TTC549 (cell line): ENCODE results near the gene MEGF9.

Source experiments
- FAIRE-seq: peaks from 2 replicates; lab custom pipeline; 2012; peaks lifted over from hg19 to GRCh38; lab: Jason Lieb, UNC

The MEGF9 gene

DNA sequence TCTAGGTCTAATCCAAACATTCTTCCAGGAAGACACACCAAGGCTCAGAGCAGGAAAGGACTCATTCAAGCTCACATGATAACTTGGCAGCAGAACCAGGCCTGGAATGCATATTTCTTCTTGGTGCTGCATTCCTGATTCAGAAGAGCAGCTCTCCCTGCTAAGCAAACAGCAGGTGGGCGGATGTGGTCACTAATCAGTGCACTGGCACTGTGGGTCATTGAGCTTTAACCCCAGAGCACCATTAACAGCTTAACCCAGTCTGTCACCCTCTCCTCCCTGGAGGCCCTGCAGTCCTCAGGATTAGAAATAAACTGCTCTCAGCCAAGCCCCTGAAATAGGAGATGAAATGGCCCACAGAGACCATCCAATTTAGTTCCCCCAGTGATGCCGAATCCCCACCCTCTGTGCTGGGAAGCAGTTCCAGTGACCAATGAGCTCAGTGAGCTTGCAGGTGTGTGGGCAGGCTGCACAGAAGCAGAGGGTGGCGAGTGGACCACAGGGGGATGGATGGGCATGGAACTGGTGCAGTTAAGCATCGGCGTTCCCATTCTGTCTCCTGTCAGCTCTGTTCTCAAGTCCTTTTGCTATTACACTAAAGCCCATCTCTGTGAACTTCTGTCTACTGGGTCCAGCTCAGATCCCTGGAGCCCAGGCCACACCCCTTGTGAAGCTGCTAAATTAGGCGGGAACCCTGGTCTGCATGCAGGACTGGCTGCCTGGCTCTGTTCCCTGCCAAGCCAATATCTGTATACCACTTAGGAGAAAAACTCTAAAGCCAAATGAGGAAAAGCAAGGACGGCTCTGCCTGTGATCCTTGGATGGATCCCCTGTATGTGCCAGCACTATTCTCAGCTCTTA is 16.6 kb upstream of the MEGF9 start:
- FAIRE-seq, result no peak

DNA sequence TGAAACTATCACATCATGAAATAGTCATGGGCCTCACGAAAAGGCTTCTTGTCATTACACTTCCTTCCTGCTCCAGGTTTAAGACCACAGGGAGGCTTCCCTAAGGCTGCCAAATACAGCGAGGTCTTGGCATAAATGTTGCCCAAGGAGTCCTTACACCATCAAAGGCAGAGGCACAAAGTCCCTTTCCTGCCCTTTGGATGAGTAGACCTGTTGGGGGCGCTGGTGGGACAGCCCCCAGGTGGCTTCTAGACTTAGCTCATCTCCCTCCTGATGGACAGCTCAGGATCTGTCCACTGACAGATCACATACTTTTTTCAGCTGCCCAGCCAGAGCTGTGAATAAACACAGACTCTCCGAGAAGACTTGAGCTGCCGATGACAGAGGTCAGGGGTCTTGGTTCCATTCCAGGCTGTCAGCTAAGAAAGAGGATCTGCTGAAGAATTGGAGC is 15.5 kb upstream of the MEGF9 start:
- FAIRE-seq, result no peak

DNA sequence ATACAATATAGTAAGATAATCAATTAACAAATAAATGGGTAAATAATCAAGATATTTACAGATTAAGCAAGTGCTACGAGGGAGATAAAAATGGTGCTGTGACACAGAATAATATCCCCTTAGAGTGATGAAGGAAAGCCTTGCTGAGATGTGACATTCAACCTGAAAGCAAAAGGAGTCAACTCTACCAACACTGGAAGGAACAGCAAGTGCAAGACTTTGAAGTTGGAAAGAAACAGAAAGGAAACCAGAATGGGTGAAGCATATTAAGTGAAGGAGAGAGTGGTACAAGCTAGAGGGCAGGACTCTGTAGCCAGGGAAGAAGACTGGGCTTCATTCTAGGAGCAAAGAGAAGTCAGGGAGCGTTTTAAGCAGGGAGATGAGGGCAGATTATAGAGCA is 12.2 kb upstream of the MEGF9 start:
- FAIRE-seq, result no peak

DNA sequence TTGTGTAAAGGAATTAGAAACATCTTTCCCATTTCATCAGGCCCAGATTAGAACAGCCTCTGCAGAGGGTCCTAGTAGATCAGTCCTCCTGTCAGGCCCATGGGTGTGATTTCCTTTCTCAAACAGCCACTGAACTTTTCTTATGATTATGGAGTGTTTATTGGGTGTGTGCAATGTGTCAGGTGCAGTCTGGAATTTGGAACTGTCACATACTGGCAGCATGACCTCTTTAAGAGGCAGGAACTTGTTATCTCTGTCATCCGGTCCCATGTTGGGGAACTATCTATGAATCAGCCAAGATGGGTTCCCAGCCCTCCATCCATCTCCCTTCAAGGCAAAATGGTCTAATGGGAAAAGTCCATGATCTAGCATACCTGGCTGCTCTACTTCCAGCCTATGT is 11.6 kb upstream of the MEGF9 start:
- FAIRE-seq, result no peak

DNA sequence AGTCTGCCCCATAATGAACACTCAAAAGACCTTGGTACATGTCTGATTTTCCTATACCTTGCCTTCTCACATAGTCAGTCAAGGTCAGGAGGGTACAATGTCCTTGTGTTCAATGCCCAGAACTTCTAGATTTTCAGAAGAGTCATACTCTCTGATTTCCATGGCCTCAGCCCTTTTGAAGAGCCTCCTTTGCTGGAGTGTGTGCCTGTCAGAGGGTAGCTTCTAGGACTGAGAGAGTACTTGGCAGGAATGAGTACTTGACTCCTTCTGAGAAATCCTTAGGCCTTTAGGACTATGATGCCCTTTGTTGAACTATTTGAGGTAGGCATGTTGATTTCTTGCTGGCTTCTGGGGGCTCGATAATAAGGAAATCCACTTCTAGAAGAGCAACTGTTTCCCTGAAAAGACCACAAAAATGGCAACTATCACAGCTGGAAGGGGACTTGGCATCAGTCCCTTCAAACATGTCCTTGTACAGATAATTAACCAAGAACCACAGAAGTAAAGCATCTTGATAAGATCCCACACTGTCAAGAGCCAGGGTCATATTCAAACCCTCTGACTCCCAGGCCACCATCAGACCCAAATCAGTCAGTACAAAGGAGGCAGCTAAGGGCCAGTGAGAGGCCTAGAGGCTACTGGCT is 10.6 kb upstream of the MEGF9 start:
- FAIRE-seq, result no peak

DNA sequence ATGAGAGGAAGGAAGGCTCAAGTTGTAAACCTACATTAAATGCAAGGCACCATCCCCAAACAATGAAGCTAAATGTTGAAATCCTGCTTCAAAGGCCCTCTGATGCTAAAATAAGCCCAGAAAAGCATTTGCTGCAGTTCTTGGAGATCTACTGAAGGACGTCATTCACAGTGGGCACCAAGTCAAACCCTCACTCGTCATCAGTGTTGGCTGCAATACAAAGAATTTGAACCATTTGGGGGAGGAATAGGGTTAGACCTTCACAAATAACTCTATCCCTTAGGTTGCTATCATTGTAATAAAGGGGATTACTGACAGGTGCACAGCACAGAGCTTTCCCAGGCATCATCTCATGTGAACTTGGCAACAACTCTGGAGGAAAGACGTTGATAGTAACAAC is 9.3 kb upstream of the MEGF9 start:
- FAIRE-seq, result no peak

DNA sequence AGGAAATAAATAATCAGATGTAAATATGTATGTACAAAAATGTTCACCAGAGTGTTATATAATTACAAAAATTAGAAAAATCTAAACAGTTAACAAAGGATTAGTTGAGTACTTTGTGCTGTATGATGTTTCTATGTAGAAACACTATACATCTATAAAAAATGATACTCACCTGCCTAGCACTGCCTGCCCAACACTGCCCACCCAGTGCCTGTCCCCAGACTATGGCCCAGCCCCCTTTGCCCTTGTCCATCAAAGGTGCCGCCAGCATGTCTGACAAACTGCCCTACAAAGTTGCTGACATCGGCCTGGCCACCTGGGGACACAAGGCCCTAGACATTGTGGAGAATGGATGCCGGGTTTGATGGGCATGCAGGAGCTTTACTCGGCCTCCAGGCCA is 6.1 kb upstream of the MEGF9 start:
- no peak for FAIRE-seq

DNA sequence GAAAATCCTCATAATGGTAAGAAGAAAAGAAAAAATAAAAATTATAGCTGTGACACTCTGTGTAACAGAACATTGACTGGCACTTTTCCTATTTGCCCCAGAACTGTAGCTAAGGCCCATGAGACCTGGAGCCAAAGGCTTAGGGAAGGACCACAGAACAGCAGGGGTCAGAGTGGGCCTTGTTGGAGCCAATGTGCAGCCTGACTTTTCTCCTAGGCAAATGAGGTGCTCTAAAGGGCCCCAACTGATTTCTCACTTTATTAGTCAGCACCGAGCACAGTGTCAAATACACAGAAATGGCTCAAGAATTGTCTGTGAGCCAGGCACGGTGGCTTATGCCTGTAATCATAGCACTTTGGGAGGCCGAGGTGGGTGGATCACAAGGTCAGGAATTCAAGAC is 4.0 kb upstream of the MEGF9 start:
- no peak for FAIRE-seq

DNA sequence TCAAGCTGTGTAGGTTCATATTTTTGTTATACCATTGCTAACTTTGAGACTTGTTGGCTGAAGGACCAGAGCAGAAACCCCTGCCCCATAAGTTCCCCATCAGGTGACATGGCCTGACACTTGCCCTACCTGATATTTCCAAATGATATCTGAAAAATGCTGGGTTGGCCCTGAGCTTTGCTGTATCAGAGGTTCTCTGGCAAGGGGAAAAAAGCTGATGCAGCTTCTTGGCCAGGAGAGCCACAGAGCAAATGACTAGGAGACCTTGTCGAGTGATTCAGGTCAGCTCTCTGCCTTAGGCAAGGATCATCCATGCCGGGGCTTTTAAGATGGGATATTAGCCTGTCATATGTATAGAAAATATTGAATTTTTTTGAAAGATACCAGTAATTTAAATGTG is 2.9 kb upstream of the MEGF9 start:
- no peak for FAIRE-seq

DNA sequence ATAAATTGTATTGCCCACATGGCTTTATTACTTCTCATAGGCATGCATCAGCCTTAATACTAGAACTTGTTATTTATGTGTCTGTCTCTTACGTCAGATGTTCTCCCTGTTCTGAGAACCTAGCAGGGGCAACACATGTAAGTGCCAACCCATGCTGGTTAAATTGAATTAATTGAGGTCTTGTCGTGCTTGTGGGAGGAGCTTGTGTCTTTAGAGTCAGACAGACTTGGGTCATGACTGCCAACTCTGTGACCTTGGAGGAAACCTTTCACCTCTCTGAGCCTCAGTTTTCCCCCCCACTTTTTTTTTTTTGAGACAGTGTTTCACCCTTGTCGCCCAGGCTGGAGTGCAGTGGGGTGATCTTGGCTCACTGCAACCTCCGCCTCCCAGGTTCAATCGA is 2.2 kb upstream of the MEGF9 start:
- no peak for FAIRE-seq

DNA sequence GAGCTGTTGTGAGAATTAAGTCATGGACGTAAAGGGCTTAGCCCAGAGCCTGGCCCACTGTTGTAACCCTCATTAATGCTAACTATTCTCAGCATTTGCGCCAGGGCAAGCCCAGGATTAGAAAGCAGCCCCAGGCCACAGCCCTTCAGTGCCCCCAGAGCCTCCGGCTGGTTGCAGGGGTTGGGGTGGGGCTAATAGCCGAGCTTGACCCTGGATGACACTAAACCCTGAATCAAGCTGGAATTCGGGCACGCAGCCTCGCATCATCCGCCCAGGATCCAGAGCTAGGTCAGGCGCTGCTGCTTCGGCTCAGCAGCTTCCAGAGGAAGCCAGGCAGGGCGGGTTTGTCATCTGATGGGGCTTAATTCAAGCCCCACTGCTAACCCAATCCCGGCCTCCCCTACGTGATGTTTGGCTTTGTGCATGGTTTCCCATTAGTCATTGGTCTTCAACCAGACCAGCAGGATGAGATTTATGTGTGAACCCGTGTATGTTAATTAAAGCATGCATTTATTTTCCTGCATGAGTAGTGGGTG is 1.2 kb upstream of the MEGF9 start:
- FAIRE-seq, result no peak

DNA sequence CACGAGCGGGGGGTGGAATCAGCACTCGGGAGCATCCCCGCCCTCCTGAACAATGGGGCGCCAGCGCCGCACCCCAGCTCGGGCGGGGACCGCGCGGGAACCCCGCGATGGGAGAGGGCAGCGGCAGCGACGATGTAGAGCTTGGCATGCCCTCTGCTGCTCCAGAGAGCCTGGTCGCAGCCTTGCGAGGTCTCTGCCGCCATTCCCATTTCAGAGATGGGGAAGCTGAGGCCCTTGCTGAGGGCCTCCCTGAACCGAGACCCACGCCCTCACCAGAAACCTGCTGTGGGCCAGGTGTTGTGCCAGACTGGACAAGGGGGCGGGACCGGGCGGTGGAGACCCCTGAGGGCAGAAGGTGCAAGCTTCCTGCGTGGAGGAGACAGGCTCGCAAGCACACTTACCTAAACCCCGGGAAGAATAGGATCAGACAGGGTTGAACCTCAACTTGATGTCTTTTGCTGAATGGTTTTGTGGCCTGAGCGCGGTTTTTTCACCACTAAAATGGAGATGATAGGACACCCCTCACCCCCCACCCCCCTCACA is 647 bp upstream of the MEGF9 start:
- FAIRE-seq, result no peak

DNA sequence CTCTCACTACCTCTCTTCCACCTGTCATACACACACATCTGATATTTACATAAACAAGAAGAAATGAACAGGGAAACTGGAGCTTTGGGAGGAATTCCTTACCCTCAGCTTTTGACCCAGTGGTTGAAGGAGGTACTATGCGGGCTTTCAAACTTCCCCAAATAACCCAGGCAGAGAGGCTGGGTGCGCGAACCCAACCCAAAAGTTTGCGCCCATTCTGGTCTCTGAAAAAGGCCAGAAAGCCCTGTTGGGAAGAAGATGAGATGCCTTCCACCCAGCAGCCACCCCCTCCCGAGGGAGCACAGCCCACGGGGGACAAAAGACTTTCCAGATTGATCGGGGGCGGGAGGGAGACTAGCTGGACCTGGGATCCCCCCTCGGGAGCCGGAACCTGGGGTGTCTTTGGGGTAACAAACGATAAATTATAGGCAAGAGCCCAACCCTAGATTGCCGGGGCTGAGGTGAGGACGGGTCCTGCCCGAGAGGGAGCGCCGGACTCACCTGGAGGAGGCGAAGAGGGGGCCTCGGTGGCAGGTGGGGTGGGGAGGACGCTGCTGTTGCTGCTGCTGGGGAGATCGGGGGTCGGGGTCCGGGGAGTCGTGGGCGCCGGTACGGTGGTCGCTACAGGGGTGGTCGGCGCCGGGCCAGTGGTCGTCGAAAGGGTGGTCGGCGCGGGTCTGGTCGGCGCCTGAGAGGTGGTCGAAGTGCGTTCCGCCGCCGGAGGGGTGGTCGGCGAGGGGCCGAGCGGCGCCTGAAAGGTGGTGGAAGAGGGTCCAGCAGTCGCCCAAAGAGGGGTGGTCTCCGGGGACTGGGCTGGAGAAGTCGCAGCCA is 798 bp downstream of the MEGF9 start:
- no peak for FAIRE-seq

DNA sequence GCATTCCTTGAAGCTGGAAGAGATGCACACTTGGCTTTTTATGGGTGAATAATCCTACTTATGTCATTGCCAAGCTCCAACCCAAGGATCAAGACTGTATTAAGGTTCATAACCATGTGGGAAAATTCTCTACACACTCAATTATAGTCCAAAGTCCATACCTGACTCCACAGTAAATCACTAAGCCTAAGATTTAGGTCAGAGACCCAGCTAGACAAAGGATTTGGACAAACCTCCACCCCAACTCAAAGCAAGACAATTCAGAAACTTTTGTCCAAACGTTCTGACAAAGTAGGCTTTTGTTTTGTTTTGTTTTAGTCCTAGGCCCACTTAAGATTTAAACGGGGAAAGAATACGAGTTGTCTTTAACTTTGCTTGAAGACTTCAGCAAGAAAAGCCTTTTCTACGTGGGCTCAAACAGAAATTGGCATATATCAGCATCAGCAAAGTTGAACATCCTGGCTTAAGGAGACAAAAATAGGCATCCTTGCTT is 1.7 kb downstream of the MEGF9 start:
- no peak for FAIRE-seq

DNA sequence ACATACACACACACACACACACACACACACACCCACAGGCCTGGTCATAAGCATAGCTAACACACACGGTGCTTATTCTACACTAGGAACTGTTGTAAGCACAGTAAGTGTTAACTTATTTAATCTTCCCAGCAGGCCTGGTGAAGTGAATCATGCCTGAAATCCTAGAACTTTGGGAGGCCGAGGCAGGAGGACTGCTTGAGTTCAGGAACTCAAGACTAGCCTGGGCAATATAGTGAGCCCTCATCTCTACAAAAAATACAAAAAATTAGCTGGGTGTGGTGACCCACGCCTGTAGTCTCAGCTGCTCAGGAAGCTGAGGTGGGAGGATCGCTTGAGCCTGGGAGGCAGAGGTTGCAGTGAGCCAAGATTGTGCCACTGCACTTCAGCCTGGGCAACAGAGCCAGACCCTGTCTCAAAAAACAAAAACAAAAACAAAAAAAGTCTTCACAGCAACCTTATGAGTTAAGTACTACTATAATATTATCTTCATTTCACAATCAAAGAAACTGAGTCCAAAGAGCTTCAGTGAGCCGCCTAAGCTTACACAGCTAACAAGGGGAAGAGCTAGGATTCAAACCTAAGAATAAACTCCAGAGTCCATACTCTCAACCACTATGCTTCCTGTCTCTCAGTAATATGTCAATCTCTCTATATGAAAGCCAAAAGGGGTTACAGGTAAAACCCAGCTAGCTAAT is 2.3 kb downstream of the MEGF9 start:
- no peak for FAIRE-seq

DNA sequence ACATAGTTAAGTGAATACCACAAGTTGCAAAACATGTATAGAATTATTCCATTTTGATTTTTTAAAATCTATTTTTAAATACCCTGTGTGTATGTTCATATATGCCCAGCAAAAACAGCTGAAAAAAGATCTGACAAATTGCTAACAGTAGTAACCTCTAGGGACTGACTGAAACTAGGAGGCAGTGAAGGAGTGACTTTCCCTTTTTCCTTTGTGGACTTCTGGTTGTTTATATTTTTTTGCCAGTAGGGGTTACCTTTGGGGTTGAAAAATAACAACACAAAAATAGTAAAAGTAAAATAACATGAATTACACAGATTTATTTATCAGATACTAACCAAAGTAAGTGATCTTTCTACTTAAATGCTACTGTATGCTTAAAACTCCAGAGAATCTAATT is 2.9 kb downstream of the MEGF9 start:
- FAIRE-seq, result no peak

DNA sequence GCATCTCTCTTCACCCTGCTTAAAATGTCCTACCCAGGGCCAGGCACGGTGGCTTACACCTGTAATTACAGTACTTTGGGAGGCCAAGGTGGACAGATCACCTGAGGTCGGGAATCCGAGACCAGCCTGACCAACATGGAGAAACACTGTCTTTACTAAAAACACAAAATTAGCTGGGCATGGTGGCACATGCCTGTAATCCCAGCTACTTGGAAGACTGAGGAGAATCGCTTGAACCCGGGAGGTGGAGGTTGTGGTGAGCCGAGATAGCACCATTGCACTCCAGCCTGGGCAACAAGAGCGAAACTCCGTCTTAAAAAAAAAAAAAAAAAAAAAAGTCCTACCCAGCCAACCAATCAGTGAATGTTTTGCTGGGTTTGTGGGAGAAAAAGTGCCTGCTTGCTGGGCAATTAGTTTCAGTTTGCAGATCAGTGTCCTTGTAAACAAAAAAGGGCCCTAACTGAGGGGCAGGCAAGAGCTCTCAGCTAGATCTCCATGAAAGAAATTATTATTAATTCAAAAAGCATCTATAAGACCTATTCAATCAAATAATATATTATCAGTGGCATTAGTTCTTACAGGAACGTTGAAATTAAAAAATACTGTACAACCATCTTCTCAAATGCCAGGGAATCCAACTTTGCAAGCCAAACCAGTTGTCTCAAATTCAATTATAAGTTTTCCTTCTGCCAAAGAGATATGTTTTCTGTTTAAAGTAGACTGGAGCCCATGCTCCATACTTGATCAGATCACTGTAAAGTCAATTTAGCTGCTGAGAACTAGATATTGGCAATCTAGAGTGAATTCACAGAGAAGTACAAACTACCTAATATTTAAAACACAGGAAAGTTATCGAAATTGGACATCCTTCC is 3.9 kb downstream of the MEGF9 start:
- no peak for FAIRE-seq

DNA sequence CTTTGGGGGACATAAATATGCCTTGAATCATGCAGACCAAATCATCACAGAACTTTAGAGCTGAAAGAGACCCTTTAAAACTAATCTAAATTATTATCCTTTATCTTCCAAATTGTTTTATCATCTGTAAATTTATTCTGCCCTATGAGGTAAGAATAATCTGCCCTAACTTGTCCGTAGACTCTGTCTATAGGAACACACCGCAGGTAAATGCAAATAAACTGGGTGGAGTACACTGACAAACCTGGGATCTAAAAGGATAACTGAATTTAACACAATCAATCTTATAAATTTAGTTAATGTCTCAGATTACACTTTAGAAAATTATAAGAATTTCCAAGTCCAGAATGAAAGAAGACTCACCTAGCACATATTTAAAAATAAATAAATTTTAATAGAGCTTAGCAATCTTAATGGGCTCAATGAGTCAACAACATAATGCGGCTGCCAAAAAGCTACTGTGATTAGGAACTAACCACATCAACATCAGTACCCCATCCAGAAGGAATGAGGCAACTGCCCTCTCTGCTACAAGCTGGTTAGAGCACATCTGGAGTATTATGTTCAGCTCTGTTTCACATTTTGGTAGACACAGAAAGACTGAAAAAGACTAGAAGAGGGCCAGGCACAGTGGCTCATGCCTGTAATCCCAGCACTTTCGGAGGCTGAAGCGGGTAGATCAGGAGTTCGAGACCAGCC is 5.6 kb downstream of the MEGF9 start:
- no peak for FAIRE-seq

DNA sequence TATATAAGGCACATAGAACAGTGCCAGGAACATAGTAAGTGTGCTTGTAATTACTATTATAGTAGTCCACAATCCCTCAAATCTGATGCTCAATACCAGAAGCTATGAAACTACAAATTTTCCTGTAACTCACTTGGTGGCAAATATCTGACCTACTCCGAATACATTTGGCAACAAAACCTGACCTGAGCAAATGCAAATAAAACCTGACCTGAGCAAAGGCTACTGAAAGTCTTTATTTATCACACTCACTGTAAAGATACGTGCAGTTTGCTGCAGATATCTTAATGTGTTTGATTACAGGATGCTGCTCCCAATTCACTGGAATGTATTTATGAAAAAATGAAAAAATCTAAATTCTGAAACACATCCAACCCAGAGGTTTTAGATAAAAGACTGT is 7.1 kb downstream of the MEGF9 start:
- FAIRE-seq, result no peak

DNA sequence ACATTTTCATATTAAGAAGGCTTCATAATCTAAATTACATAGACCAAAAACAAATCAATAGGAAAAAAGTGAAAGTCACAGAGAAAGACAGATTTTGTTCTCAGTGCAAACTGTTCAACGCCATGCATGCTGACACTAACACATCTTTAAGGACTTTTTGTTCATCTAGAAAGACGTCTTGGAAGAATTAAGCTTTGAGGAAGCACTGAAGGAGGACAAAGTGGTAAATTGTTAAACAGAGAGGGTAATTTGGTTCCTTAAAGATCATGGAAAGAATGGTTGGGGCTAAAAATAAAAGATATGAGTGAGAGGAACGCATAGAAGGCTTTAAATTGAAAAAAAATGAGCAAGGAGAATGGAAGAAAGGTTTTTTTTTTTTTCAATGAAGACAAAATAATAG is 9.1 kb downstream of the MEGF9 start:
- no peak for FAIRE-seq
